Loucy (cell line): ENCODE results near the gene CCDC9B.
A peak's percentile ranks its signal among the peaks of the same experiment; 100 is the strongest.

Source experiments
- H2AFZ ChIP-seq: fragments of 200-600 bp; sonication (generic); 2 replicates; pipeline ENCODE4 v1.6.0; 2016; ENCODE audit warnings: antibody characterized with exemption, mild to moderate bottlenecking, low read length, moderate library complexity
- H3F3A ChIP-seq: fragments of 200-600 bp; 2 replicates; pipeline ENCODE4 v1.6.0; 2016; ENCODE audit warnings: antibody characterized with exemption, low read depth, mild to moderate bottlenecking
- H3K27me3 ChIP-seq: fragments of 200-600 bp; sonication (generic); 2 replicates; pipeline ENCODE4 v1.6.1; 2014; ENCODE audit warnings: low read length, mild to moderate bottlenecking; ENCODE audit not compliant: insufficient read depth, poor library complexity, severe bottlenecking
- H3K36me3 ChIP-seq: fragments of 200-600 bp; sonication (generic); 2 replicates; pipeline ENCODE4 v1.6.1; 2016; ENCODE audit warnings: low read length; ENCODE audit not compliant: insufficient read depth
- H3K4me1 ChIP-seq: fragments of 200-600 bp; sonication (generic); 2 replicates; pipeline ENCODE4 v1.5.1; 2014; ENCODE audit warnings: low read length, mild to moderate bottlenecking; ENCODE audit not compliant: insufficient read depth, poor library complexity, severe bottlenecking
- H3K4me2 ChIP-seq: fragments of 200-600 bp; sonication (generic); 2 replicates; pipeline ENCODE4 v1.6.0; 2014; ENCODE audit warnings: antibody characterized with exemption, low read length, low read depth, mild to moderate bottlenecking; ENCODE audit not compliant: poor library complexity, severe bottlenecking
- H3K4me3 ChIP-seq: fragments of 200-600 bp; sonication (generic); 2 replicates; pipeline ENCODE4 v1.5.1; 2014; ENCODE audit warnings: low read length, mild to moderate bottlenecking, mixed read lengths; ENCODE audit not compliant: poor library complexity, severe bottlenecking
- H3K79me2 ChIP-seq: fragments of 200-600 bp; sonication (generic); 2 replicates; pipeline ENCODE4 v1.6.1; 2014; ENCODE audit warnings: low read length; ENCODE audit not compliant: insufficient read depth
- H3K9ac ChIP-seq: fragments of 200-600 bp; sonication (generic); 2 replicates; pipeline ENCODE4 v1.6.0; 2014; ENCODE audit warnings: mild to moderate bottlenecking, low read depth, low read length, moderate library complexity; ENCODE audit not compliant: poor library complexity, severe bottlenecking
- H3K9me2 ChIP-seq: fragments of 200-600 bp; sonication (generic); replicated peaks from 2 replicates; pipeline ENCODE4 v1.6.1; 2016; ENCODE audit warnings: low read depth, low read length, mixed read lengths
- H3K9me3 ChIP-seq: fragments of 200-600 bp; sonication (generic); 2 replicates; pipeline ENCODE4 v1.6.1; 2014; ENCODE audit warnings: mild to moderate bottlenecking, antibody characterized with exemption, low read length, low read depth; ENCODE audit not compliant: insufficient read depth
- H4K20me1 ChIP-seq: fragments of 200-600 bp; sonication (generic); 2 replicates; pipeline ENCODE4 v1.6.0; 2014; ENCODE audit warnings: antibody characterized with exemption, low read length, mild to moderate bottlenecking; ENCODE audit not compliant: insufficient read depth, poor library complexity, severe bottlenecking
- EZH2phosphoT487 ChIP-seq: fragments of 200-600 bp; IDR thresholded peaks from 2 replicates; pipeline ENCODE4 v1.6.1; 2018; ENCODE audit warnings: antibody characterized with exemption, mild to moderate bottlenecking, moderate library complexity, borderline replicate concordance
- TF ChIP-seq, protein P1 (sequence below): fragments of 200-600 bp; sonication (generic); conservative IDR thresholded peaks from 2 replicates; pipeline ENCODE4 v1.5.1; 2014; ENCODE audit warnings: mild to moderate bottlenecking, antibody characterized with exemption, low read length

Gene CCDC9B

DNA sequence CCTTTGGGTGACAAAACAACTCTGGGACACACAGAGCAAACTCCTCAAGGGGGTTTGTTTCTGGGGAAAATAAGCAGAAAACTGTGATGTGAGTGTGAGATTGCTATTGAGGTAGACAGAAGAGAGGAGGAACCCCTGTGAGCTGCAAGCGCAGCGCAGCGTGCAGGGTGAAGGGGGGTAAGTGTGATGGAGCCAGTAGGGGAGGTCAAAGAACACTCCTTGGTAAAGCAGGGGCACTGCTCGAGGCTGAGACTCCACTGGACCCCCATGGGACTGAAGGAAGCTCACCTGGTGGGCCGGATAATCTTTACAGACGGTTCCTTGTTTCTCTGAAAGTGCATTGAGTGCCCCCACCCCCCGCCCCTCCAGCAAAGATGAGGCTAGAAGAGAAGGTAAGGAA is 9.7 kb downstream of the CCDC9B start:
- Histone ChIP-seq H3K4me2 (peak overlapping the region; percentile 84), H3K27me3 (no peaks in the 10 kb centered on the region), H3K9me3 (no peaks in the 10 kb centered on the region), H3K4me3 (no peak overlapping the region), H3K9me2 (no peaks in the 10 kb centered on the region), H3K9ac (peak overlapping the region; percentile 82), H2AFZ (no peak overlapping the region), H3K79me2 (peaks cover 71% of the 10 kb centered on the region), H3K4me1 (peaks cover 96% of the 10 kb centered on the region), H3K36me3 (peaks cover 3% of the 10 kb centered on the region; the same call in 1 of the 2 replicates), H3F3A (0 out of 2 replicates have a peak, but pooled peaks cover 8% of the 10 kb centered on the region), H4K20me1 (no peaks in the 10 kb centered on the region)
- TF ChIP-seq EZH2phosphoT487 = no peak

DNA sequence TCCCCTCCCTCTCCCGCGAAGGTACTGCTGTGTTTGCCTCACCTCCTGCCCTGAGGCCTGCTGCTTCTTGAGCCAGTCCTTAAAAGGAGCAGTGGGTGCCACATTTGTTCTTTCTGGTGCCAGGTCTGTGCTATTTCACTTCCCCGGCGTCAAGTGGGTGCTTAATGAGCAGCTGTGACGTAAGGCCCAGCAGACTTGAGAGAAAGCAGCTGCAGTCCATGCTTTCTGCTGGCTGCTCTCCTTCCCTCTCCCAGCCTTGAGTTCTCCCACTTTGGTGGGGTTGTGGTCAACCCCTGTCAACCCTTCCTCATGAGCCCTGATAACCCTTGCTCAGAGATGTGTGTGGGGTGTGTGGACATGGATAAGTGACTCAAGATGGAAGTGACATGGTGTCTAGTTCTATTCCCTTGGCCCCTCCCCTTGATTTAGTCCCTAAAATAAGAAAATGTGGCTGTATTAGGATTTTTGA is 10.3 kb downstream of the CCDC9B start:
- no peaks in the 10 kb centered on the region for H3K27me3 ChIP-seq
- H3K9ac ChIP-seq = peak overlapping the region; percentile 82
- H3K9me2 ChIP-seq = no peaks in the 10 kb centered on the region
- TF ChIP-seq, protein P1, sequence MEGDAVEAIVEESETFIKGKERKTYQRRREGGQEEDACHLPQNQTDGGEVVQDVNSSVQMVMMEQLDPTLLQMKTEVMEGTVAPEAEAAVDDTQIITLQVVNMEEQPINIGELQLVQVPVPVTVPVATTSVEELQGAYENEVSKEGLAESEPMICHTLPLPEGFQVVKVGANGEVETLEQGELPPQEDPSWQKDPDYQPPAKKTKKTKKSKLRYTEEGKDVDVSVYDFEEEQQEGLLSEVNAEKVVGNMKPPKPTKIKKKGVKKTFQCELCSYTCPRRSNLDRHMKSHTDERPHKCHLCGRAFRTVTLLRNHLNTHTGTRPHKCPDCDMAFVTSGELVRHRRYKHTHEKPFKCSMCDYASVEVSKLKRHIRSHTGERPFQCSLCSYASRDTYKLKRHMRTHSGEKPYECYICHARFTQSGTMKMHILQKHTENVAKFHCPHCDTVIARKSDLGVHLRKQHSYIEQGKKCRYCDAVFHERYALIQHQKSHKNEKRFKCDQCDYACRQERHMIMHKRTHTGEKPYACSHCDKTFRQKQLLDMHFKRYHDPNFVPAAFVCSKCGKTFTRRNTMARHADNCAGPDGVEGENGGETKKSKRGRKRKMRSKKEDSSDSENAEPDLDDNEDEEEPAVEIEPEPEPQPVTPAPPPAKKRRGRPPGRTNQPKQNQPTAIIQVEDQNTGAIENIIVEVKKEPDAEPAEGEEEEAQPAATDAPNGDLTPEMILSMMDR = no peak
- TF ChIP-seq EZH2phosphoT487 = no peak
- no peaks in the 10 kb centered on the region for H3K9me3 ChIP-seq
- H3K4me3 ChIP-seq = no peak overlapping the region
- peaks cover 3% of the 10 kb centered on the region; the same call in 1 of the 2 replicates for H3K36me3 ChIP-seq
- 0 out of 2 replicates have a peak, but pooled peaks cover 8% of the 10 kb centered on the region for H3F3A ChIP-seq
- peak overlapping the region; percentile 84 for H3K4me2 ChIP-seq
- H2AFZ ChIP-seq = no peak overlapping the region
- H4K20me1 ChIP-seq = peaks cover 4% of the 10 kb centered on the region
- peaks cover 77% of the 10 kb centered on the region for H3K79me2 ChIP-seq
- peaks cover 96% of the 10 kb centered on the region for H3K4me1 ChIP-seq

DNA sequence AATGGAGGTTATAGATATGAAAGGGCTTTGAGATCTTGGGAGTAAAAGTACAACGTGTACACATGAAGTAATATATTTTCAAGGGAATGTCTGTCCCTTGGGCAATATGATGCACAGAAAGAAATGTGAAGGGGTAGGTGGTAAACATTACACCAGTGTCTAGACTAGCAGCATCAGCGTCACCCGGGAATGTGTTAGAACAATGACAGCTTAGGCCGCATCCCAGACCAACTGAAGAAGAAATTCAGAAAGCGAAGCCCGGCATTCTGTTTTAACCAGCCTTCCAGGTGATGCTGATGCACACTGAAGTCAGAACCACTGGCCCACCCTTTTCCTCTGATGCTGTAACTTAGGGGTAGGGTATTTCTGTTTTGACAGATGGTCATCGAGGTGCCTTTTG is 10.9 kb downstream of the CCDC9B start:
- peak overlapping the region; percentile 82 for H3K9ac ChIP-seq
- peak overlapping the region; percentile 81 for H3K4me3 ChIP-seq
- no peaks in the 10 kb centered on the region for H3K27me3 ChIP-seq
- peaks cover 96% of the 10 kb centered on the region for H3K4me1 ChIP-seq
- peak overlapping the region; percentile 84 for H3K4me2 ChIP-seq
- H3K9me2 ChIP-seq = no peaks in the 10 kb centered on the region
- peaks cover 3% of the 10 kb centered on the region; the same call in 1 of the 2 replicates for H3K36me3 ChIP-seq
- peaks cover 83% of the 10 kb centered on the region for H3K79me2 ChIP-seq
- H2AFZ ChIP-seq = no peak overlapping the region
- H3K9me3 ChIP-seq = no peaks in the 10 kb centered on the region
- TF ChIP-seq, protein P1 = no peak
- no peak for TF ChIP-seq EZH2phosphoT487
- H4K20me1 ChIP-seq = peaks cover 10% of the 10 kb centered on the region
- 0 out of 2 replicates have a peak, but pooled peaks cover 8% of the 10 kb centered on the region for H3F3A ChIP-seq

DNA sequence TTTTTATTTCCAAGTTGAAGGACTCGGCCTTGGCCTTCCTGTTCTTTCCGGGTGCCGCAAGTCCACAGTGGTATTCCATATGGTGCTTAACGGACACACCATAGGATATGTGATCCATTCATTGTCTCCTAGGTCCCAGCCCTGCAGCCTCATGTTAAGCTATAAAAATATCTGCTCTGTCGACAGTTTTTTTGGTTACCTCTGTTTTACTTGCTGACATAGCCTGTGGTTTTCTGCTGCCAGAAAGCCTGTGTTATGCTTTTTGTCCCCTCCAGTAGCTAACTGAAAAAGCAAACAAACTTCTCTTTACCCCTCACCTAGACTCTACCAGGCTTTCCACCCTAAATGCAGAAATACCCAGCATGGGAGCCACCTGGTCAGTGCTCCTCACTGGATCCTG is 12.0 kb downstream of the CCDC9B start:
- Histone ChIP-seq H3K9ac (peak overlapping the region; percentile 82), H3F3A (0 out of 2 replicates have a peak, but pooled peaks cover 5% of the 10 kb centered on the region), H3K9me2 (no peaks in the 10 kb centered on the region), H3K79me2 (peaks cover 93% of the 10 kb centered on the region), H4K20me1 (peaks cover 13% of the 10 kb centered on the region), H3K9me3 (no peaks in the 10 kb centered on the region), H3K36me3 (peaks cover 3% of the 10 kb centered on the region; the same call in 1 of the 2 replicates), H3K27me3 (no peaks in the 10 kb centered on the region), H3K4me1 (peaks cover 88% of the 10 kb centered on the region), H3K4me2 (peak overlapping the region; percentile 84), H3K4me3 (peak overlapping the region; percentile 81), H2AFZ (no peak overlapping the region)
- TF ChIP-seq, protein P1 = no peak
- no peak for TF ChIP-seq EZH2phosphoT487
